HG03066 (cell line): ENCODE results near the gene LRRC36.
"Not testable (repeated sequence)": the region's sequence is repeated elsewhere in the genome, so short reads cannot be mapped to it uniquely, and the experiment has no call there.

Experiments
- ATAC-seq: cut with Tn5 transposase; IDR thresholded peaks from one replicate; pipeline ENCODE4 v1.9.1; 2021; ENCODE audit warnings: low read depth; ENCODE audit not compliant: unreplicated experiment

The LRRC36 gene

GRCh38 chr16:67399218-67399733 lies 72.7 kb downstream of the LRRC36 start:
- no peak for ATAC-seq

- ATAC-seq: no peak
Observed at GRCh38 chr16:67399749-67400704, 73.4 kb downstream of the LRRC36 start.

GRCh38 chr16:67400901-67401300 lies 74.3 kb downstream of the LRRC36 start:
- ATAC-seq: no peak

- no peak for ATAC-seq
Observed at GRCh38 chr16:67403976-67404555, 77.5 kb downstream of the LRRC36 start.

- ATAC-seq: no peak
Observed at GRCh38 chr16:67404740-67405226, 78.2 kb downstream of the LRRC36 start.

- no peak for ATAC-seq
Observed at GRCh38 chr16:67405336-67405735, 78.7 kb downstream of the LRRC36 start.

GRCh38 chr16:67406111-67406971 lies 79.7 kb downstream of the LRRC36 start:
- ATAC-seq: no peak

- no peak for ATAC-seq
Observed at GRCh38 chr16:67407176-67407787, 80.7 kb downstream of the LRRC36 start.

- no peak for ATAC-seq
Observed at GRCh38 chr16:67407788-67408452, 81.3 kb downstream of the LRRC36 start.

- no peak for ATAC-seq
Observed at GRCh38 chr16:67409631-67410030, 83.0 kb downstream of the LRRC36 start.

GRCh38 chr16:67411339-67411738 lies 84.7 kb downstream of the LRRC36 start:
- no peak for ATAC-seq

- ATAC-seq: no peak
Observed at GRCh38 chr16:67412294-67412693, 85.7 kb downstream of the LRRC36 start.

GRCh38 chr16:67413978-67414911 lies 87.6 kb downstream of the LRRC36 start:
- ATAC-seq: no peak

GRCh38 chr16:67415421-67415820 lies 88.8 kb downstream of the LRRC36 start:
- not testable (repeated sequence) for ATAC-seq

GRCh38 chr16:67415872-67416793 lies 89.5 kb downstream of the LRRC36 start, which contains the start of gene ZDHHC1:
ZDHHC1 (minus strand) TSS chr16:67416477; CDS start chr16:67407775, 8,702 bp downstream.
- ATAC-seq: peak; percentile 63

GRCh38 chr16:67417333-67418061 lies 90.9 kb downstream of the LRRC36 start:
- ATAC-seq: no peak

GRCh38 chr16:67419502-67419901 lies 92.9 kb downstream of the LRRC36 start:
- no peak for ATAC-seq
